Hematopoietic multipotent progenitor cell treated with erythropoietin and hydrocortisone succinate and interleukin-3 and kit ligand, for 6 days (in vitro differentiated cells): ENCODE results near the gene NHS.

ENCODE experiments used
- DNase-seq: peaks from one replicate; pipeline ENCODE4 v3.0.0-alpha.2; 2015

Gene NHS

DNA sequence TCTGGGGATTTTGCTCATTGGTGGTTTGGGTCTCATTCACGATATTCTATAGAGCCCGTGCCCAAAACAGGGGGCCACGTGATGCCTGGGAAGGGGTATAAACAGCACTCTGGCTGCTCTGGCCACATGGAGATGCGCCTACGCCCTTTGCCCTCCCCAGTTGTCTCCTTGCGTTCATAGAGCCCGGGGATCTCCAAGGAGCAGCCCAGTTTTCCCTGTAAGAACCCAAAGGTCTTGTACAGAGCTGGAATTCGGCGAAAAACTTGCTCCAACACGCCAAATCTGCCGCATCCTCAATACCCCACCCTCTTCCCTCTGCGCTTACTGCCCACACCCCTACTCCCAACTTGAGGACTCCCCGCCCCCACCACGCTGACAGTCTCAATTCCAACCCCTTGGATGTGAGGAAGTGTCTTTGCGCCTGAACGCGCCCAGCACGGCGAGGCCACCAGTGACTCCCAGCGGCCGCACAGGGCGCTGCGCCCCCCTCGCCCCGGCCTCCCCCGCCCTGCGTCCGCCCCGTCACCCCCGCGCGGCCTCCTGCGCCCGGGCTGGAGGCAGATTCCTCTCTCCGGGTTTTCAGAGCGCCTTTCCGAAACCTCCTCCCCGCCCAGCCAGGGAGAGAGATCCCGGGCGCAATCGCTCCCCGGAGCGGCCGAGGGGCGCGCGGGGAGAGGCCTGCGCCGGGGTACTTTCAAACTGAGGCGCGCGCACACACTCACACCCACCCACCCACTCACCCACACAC is at the start of gene NHS:
Gene NHS, plus strand, starts transcription at position 582 of the 748 bp plus-strand sequence. CDS start 558 bp downstream, outside the sequence.
- DNase-seq = peak; percentile 11

DNA sequence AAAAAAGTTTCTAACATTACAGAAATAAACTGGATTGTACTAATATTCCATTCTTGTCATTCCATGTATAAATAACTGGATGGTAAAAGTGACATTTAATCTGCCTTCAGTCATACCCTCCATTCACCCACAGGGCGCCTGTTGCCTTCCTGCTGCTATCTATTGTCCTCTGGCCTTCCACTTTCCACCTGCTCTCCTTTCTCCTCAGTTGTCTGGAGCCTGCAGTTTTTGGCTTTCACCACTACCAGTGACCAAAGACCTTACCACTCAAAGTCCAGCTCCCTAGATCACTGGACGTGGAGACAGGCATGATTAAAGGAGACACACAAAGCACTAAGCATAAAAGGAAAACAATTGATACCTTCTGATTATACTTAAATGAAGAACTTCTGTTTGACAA is 46.2 kb upstream of the NHS start:
- DNase-seq = no peak

GRCh38 chrX:17336377-17336776 is 38.6 kb upstream of the NHS start:
- no peak for DNase-seq

- no peak for DNase-seq
Measured at GRCh38 chrX:17355976-17356375, 19.0 kb upstream of the NHS start.

DNA sequence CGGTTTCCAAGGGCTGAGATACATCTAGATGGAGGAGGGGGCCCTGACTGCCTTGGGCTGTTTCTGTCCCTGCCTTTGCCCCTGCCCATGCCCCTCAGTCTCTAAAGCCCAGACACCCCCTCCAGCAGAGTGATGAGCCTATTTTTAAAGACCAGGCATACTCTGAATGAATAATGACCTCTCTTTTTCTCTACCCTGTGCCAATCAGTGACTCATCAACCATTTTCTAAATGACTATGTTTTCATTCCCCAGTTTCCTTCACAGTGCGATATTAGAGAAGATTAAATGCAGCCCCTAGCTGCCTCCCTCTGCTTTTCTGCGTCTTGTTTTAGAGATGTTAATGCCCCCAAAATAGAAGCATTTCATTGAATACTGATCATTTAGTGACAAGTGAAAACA is 15.5 kb upstream of the NHS start:
- DNase-seq = no peak

GRCh38 chrX:17361620-17362019 is 13.4 kb upstream of the NHS start:
- peak; percentile 18 for DNase-seq

GRCh38 chrX:17368002-17368401 is 7.0 kb upstream of the NHS start:
- no peak for DNase-seq

- no peak for DNase-seq
Measured at GRCh38 chrX:17369309-17369708, 5.7 kb upstream of the NHS start.

DNA sequence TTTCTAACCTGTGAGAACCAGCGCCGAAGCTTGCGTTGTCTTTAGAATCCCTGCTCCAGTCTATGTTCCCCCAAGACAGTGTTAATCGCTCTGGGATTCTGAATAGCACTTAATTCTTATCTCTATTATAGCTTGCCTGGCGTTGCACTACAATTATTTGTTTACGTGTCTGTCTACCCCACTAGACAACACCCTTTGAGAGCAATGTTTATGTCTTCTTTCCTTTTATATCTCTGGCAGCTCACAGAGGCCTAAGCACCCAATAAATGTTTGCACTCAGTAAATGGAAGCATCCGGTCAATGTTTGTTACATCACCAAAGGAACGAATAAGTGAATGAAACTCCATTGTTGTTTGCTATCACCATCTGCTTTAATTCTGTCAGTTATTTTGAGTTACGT is 4.8 kb upstream of the NHS start:
- DNase-seq = no peak

- no peak for DNase-seq
Measured at GRCh38 chrX:17372052-17372451, 2.9 kb upstream of the NHS start.

GRCh38 chrX:17373337-17373736 is 1.7 kb upstream of the NHS start:
- DNase-seq = no peak

- DNase-seq = no peak
Measured at GRCh38 chrX:17375367-17375636, 302 bp downstream of the NHS start.

DNA sequence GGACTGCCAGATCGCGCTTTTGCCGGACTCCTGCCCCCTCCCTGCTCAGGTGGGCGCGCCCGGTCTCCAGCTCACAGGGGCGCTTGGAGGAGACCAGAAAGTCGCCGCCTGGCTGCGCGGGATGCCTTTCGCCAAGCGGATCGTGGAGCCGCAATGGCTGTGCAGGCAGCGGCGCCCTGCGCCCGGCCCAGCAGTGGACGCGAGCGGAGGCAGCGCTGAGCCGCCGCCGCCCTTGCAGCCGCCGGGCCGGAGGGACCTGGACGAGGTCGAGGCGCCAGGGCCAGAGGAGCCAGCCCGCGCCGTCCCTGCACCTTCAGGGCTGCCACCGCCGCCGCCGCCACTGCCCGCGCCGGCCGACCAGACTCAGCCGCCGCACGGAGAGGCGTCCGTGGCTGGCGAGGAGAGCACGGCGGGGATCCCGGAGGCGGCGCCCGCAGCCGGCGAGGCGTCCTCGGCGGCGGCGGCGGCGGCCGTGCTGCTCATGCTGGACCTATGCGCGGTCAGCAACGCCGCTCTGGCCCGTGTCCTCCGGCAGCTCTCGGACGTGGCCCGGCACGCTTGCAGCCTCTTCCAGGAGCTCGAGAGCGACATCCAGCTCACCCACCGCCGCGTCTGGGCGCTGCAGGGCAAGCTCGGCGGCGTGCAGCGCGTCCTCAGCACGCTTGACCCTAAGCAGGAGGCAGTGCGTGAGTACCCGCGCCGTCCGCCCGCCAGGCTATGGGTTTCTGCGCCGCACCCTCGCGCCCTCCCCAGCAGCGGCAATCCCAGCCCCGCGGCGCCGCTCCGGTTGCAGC is 834 bp downstream of the NHS start:
- no peak for DNase-seq

DNA sequence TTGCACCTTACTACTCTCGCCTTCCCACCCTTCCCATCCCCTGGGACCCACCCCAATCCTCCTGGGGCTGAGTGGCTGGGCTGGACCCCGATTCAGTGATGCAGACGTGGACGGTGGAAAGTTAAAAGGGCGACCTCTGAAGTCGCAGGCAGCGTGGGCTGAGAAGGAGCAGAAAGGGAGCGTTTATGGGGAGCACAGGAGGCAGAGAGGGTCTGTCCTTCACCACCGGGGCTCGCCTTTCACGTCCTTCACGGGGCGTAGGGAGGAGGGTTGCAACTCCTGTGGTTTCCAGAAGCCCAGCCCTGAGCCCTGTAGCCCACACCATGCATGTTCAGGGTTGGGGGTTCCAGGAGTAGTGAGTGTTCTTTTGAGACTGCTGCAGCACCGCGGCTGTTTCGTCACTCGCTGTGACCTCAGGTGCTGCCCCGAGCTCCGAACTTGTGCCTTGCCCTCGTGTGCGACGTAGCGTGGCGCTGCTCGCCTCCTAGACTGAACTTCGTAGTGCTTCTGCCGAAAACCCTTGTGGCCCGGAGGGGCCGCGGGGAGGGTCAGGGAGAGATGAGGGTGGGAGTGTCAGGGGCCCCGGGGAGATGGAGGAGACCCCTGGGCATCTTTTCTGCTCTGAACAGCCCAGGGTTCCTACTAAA is 1.6 kb downstream of the NHS start:
- no peak for DNase-seq

DNA sequence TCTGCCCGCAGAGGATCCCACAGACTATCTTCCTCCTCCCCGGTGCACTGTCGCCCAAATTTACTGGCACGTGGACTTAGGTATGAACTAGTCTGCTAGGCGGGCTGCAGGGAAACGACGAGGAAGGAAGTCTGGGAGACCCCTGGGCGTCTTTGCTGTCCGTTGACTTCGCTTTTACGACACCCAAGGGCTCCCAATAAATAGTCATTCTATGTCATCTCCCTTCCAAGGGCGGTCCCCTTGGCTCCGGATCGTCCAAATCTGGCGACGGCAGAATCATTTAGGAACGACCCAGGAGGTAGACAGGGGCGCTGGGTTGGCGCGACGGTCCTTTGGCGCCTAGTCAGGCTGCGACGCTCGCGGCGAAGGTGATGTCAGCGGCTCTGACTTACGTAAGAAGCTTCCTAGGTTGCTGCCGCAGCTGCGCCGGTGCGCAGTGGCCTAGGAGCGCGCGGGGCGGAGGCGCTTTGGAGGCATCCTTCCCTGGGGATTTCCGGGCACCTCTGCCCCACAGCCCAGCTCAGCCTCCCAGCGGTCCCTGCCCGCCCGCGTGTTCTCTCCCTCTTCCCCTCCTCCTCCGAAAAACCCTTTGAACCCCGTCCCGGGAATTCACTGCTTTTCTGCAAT is 2.2 kb downstream of the NHS start:
- no peak for DNase-seq

DNA sequence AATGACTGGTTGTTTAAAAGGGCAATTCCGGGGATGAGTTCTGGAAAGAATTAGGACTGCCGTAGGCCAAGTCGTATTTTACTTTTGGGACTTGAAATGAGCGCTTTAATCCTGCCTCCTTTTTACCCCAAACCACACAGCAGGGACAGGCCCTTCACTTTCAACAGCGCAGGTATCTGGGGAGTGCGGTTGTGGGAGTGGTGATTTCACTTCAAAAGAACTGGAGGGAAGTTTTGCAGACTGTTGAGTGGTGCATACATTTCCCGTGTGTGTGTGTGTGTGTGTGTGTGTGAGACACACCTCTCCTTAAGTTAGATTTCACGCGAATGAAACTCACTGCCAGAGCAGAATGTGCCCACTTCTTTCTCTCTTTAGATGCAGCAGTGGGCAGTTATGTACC is 2.8 kb downstream of the NHS start:
- no peak for DNase-seq

DNA sequence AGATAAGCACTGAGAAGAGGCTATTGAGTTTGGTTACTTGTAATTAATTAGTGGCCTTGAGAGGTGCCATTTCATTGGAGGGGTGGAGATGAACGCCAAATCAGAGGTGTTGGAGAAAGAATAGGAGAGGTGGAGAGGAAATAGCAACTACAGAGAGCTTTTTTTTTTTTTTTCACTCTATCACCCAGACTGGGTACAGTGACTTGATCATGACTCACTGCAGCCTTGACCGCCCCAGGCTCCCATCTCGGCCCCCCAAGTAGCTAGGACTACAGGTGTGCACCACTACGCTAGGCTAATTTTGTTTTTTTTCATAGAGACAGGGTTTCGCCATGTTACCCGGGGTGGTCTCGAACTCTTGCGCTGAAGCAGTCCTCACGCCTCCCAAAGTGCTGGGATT is 5.2 kb downstream of the NHS start:
- no peak for DNase-seq

- no peak for DNase-seq
Measured at GRCh38 chrX:17390419-17390850, 15.4 kb downstream of the NHS start.

GRCh38 chrX:17395154-17395553 is 20.2 kb downstream of the NHS start:
- DNase-seq = no peak

DNA sequence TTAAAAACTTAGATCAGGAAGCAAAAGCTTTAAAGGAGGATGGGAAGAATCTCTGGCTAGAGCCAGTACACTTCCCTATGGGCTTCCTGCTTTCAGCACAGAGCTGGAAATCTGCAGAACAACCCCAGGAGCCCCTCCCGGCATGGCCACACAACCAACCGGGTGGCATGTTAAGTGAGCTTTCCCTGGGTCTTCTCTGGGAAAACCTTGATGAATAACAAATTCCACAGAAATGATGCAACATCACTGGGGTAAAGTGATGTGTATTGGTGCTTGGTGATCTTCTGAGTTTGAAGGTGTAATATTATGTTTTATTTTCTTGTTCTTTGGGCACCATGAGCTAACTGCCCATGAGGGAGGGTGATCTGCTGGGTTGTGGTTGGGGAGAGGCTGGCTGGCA is 22.1 kb downstream of the NHS start:
- DNase-seq = no peak

GRCh38 chrX:17403189-17403691 is 28.2 kb downstream of the NHS start:
- DNase-seq = no peak

DNA sequence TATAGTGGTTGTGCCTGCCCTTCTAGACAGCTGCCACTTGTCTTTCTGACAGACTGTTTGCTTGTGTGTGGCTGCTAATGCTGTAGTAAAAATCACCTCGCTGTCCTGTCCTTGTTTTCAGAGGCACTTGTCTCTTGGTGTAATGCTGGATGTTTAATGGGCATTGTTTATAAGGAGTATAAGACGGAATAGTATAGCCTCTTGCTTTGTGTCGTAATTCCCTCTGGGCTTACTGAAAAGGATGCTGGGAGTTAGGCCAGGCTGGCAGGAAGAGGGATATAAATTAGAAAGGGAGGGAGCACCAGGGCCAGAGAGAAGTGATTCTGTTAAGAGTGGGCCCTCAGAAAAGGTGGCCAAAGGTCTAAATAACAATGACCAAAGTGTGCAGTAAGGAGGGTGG is 29.0 kb downstream of the NHS start:
- no peak for DNase-seq

DNA sequence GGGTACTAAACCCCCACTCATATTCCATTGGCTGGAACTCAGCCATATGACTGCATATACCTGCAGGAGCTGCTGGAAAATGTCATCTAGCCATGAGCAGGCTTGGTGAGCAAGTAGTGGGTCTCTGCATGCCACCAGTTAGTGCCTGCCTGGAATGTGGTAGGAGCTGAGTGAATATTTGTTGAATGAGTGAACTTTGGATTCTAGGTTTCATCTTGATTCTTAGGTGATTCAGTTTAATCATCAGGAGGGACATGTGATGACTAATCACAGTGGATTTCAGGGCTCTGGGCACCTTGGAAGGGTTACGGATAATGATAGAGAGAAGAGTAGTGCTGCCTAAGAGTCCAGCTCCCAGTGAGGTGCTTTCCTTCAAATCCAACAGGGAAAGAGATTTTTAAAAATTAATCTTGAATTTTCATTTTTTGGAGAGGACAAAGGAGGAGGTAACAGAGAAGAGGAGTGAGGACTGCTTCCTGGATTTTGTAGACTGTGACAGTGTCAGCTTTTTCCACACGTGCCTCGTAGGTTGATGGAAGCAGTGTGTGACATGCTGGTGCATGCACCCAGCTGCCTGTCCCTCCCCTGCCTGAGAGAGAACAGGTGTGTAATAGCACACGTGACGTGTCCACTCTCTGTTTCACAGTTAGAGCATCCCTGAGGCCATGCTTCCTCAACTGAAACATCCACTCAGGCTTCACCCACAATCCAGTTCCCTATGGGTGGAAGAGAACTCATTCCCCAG is 30.4 kb downstream of the NHS start:
- DNase-seq = no peak
